Hematopoietic multipotent progenitor cell (in vitro differentiated cells): ENCODE results near the gene CEACAM1. TPM values are rescaled to one million over a fixed set of nuclear protein-coding genes. Genes with fewer than 3 reads are reported as not detected.
A peak's percentile ranks its signal among the peaks of the same experiment; 100 is the strongest.
"Not testable (repeated sequence)": the region's sequence is repeated elsewhere in the genome, so short reads cannot be mapped to it uniquely, and the experiment has no call there.

Experiments
- DNase-seq, 3 donors: peaks; one replicate each; pipeline ENCODE4 v3.0.0-alpha.2; 2011 to 2015; ENCODE audit warnings: low read depth in 2 of 3, low spot score in 2 of 3
- total RNA-seq: library from RNA; depleted of rRNA; stranded (reverse); fragments of >200 nt; gene quantifications from one replicate; pipeline ENCODE4 v1.2.3, GENCODE V29; 2012

Gene CEACAM1
- total RNA-seq, 1 donor = 1.3 TPM

DNA sequence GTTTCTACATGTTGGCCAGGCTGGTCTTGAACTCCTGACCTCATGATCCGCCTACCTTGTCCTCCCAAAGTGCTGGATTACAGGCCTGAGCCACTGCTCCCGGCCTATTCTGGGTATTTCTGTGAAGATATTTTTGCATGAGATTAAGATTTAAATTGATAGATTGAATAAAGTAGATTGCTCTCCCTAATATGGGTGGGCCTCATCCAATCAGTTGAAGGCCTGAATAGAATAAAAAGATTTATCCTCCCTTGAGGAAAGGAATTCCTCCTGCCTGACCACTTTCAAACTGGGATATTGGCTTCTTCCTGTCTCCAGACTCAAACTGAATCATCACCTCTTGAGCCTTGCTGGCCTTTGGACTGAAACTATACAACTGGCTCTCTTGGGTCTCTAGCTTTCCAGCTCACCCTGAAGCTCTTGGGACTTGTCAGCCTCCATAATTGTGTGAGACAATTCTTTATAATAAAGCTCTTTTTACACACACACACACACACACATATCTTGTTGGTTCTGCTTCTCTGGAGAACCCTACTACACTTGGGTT, 49.4 kb downstream of the CEACAM1 start:
- DNase-seq = no peak

- DNase-seq = no peak
These were observed 50.3 kb downstream of the CEACAM1 start for GRCh38 chr19:42477933-42478332.

DNA sequence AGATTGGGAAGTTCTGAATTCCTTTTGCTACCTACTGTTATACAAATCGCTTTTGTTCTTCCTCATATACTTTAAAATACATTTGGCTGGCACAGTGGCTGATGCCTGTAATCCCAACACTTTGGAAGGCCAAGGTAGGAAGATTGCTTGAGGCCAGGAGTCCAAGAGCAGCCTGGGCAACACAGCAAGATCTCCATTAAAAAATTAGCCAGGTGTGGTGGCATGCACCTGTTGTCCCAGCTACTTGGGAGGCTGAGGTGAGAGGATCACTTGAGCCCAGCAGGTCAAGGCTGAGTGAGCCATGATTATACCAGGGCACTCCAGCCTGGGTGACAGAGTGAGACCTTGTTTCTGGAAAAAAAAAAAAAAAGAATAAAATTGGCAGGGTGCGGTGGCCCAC, 51.2 kb downstream of the CEACAM1 start:
- DNase-seq = no peak

GRCh38 chr19:42475366-42475765, 52.9 kb downstream of the CEACAM1 start:
- DNase-seq = no peak

- DNase-seq = no peak
These were observed 53.5 kb downstream of the CEACAM1 start for GRCh38 chr19:42474743-42475142.

- no peak for DNase-seq
These were observed 54.6 kb downstream of the CEACAM1 start for GRCh38 chr19:42473686-42474085.

- no peak for DNase-seq
These were observed 55.7 kb downstream of the CEACAM1 start for GRCh38 chr19:42472402-42473147.

DNA sequence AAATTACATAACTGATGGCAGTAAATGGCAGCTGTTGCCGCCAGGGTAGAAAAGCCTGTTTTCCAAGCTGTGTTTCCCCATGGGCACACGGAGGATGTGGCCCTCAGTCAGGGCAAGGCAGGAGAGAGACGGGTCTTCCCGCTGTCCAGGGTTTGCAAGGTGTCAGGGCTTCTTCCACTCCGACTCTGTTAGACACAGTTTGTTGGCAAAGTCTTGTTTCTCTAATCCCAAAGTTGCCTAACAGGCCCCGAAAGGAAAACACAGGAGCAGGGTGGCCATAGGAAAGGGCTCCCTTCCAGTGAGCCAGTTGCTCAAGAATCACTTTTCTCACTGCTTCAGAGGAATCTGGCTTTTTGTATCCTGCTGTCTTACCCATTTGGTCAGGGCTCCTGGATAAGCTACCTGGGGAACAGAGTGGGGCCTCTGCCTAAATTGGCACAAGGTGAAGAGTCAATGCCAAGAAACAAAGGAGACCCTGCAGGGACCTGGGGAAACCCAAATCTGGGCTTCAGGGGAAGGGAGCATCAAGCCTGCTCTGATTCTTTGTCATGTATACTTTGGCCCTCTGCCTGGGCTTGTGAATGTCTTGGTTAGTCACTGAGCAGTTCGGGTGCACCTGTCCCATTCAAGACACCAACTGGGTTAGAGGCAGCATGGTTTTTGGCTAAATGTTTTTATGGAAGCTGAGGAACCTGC, 56.6 kb downstream of the CEACAM1 start:
- no peak for DNase-seq

GRCh38 chr19:42469311-42470235, 58.7 kb downstream of the CEACAM1 start:
- DNase-seq = peak in 2 of 3 donors; percentile 40 to 51

GRCh38 chr19:42468273-42468796, 59.9 kb downstream of the CEACAM1 start:
- no peak for DNase-seq

DNA sequence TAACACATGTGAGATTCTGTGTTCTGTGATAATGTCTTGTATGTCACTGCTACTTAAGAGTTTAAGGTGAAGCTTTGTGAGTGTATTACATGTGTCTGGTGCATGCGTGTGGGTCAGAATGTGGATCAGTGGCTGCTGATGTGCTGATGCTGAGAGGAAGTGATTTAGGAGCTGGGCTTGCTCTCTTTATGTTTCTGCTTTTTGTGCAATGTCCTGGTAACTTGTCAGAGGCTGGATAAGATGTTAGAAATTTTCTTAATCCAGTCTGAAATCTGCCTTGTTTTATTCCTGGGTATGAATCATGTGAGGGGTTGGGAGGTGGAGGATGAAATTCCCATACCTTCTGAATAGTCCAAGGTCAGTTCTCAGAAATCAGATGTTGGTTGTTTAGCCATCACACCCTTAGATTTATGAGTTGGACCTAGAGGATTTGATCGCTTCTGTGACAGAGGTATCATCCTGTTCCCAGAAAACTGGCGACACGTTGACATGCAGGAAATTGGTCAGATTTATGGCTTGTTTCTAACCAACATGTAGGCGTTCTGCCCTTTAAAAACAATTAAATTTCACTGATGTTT, 61.0 kb downstream of the CEACAM1 start:
- peak in 1 of 3 donors; percentile 23 for DNase-seq

GRCh38 chr19:42466521-42467182, 61.6 kb downstream of the CEACAM1 start:
- DNase-seq = no peak

DNA sequence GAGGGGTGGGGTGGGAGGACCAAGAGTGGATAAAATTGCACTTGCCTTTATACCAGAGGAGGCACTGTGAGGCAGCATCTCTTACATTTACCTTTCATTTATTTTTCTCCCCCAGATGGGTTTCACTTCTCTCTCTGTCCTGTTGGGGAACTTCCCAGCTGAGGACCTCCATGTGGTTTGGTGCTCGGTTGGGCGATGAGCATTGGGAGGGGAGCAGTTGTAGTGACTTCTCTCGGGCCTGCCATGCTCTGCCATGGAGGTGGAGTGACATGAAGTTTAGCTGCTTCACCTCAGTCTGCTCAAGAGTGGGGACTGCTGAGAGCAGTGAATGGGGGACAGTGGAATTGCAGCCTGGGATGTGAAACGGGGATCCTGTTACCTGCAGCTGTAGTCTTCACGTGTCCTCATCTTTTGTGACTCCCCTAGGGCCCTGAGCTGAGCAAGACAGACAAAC, 62.4 kb downstream of the CEACAM1 start:
- no peak for DNase-seq

GRCh38 chr19:42461700-42462324, 66.5 kb downstream of the CEACAM1 start:
- no peak for DNase-seq

GRCh38 chr19:42461231-42461630, 67.0 kb downstream of the CEACAM1 start:
- DNase-seq = not testable (repeated sequence)

GRCh38 chr19:42459926-42460325, 68.4 kb downstream of the CEACAM1 start:
- DNase-seq = no peak
